Activated T-cell treated with anti-CD3 and anti-CD28 coated beads for 1 hour (primary cell): ENCODE data around the gene CXCL13.
"Not testable (repeated sequence)": the region's sequence is repeated elsewhere in the genome, so short reads cannot be mapped to it uniquely, and the experiment has no call there.

Source experiments
- DNase-seq: peaks from one replicate; pipeline ENCODE4 v3.0.0-alpha.2; 2020; ENCODE audit warnings: low read depth

Gene CXCL13

GRCh38 chr4:77605210-77605902 is at the start of gene CXCL13:
Gene CXCL13, plus strand, starts transcription at chr4:77605820. Its CDS starts 46 bp downstream, at chr4:77605866.
- DNase-seq = no peak

GRCh38 chr4:77560170-77560569 is 45.5 kb upstream of the CXCL13 start:
- DNase-seq = no peak

- DNase-seq = not testable (repeated sequence)
Observed at GRCh38 chr4:77561720-77562119, 43.9 kb upstream of the CXCL13 start.

- no peak for DNase-seq
Observed at GRCh38 chr4:77564231-77564630, 41.4 kb upstream of the CXCL13 start.

- DNase-seq = no peak
Observed at GRCh38 chr4:77566148-77566547, 39.5 kb upstream of the CXCL13 start.

GRCh38 chr4:77567549-77567948 is 38.1 kb upstream of the CXCL13 start:
- no peak for DNase-seq

- DNase-seq = not testable (repeated sequence)
Observed at GRCh38 chr4:77570508-77571214, 35.0 kb upstream of the CXCL13 start.

GRCh38 chr4:77576351-77576750 is 29.3 kb upstream of the CXCL13 start:
- DNase-seq = no peak

GRCh38 chr4:77578145-77578544 is 27.5 kb upstream of the CXCL13 start:
- no peak for DNase-seq

- DNase-seq = no peak
Observed at GRCh38 chr4:77579406-77580076, 26.1 kb upstream of the CXCL13 start.

GRCh38 chr4:77581724-77582123 is 23.9 kb upstream of the CXCL13 start:
- DNase-seq = no peak

GRCh38 chr4:77582156-77582555 is 23.5 kb upstream of the CXCL13 start:
- DNase-seq = no peak

GRCh38 chr4:77582711-77583110 is 22.9 kb upstream of the CXCL13 start:
- DNase-seq = no peak

- no peak for DNase-seq
Observed at GRCh38 chr4:77586951-77587383, 18.7 kb upstream of the CXCL13 start.

GRCh38 chr4:77590482-77590881 is 15.1 kb upstream of the CXCL13 start:
- DNase-seq = no peak

- no peak for DNase-seq
Observed at GRCh38 chr4:77591532-77591931, 14.1 kb upstream of the CXCL13 start.

- no peak for DNase-seq
Observed at GRCh38 chr4:77593101-77593500, 12.5 kb upstream of the CXCL13 start.

- DNase-seq = no peak
Observed at GRCh38 chr4:77593993-77594392, 11.6 kb upstream of the CXCL13 start.

GRCh38 chr4:77595364-77595973 is 10.2 kb upstream of the CXCL13 start:
- DNase-seq = no peak

GRCh38 chr4:77599378-77599777 is 6.2 kb upstream of the CXCL13 start:
- DNase-seq = no peak

GRCh38 chr4:77600521-77601451 is 4.8 kb upstream of the CXCL13 start:
- DNase-seq = no peak
